Uterus (tissue), 4 donors: Measurements from ENCODE around the gene CEP164. TPM values are rescaled to one million over a fixed set of nuclear protein-coding genes. Genes with fewer than 3 reads are reported as not detected.
"Not testable (repeated sequence)": the region's sequence is repeated elsewhere in the genome, so short reads cannot be mapped to it uniquely, and the experiment has no call there.

ENCODE experiments used
- DNase-seq, 2 donors: peaks; one replicate each; pipeline ENCODE4 v3.0.0-alpha.2; 2019 to 2020
- H3K27ac ChIP-seq, 2 donors: fragments of 200-600 bp; sonication (generic); 1 replicate in 1 of 2; 2 replicates in 1 of 2; pipeline ENCODE4 v1.5.1; 2016 to 2018
- H3K27me3 ChIP-seq, 2 donors: fragments of 200-600 bp; sonication (generic); one replicate each; pipeline ENCODE4 v1.5.1; 2018 to 2019; ENCODE audit warnings: control low read depth in 1 of 2
- H3K36me3 ChIP-seq, 2 donors: fragments of 200-600 bp; sonication (generic); one replicate each; pipeline ENCODE4 v1.5.1; 2019; ENCODE audit warnings: control low read depth in 1 of 2
- H3K4me1 ChIP-seq, 2 donors: fragments of 200-600 bp; sonication (generic); one replicate each; pipeline ENCODE4 v1.5.1; 2018 to 2019; ENCODE audit warnings: control low read depth in 1 of 2
- H3K4me3 ChIP-seq, 2 donors: fragments of 200-600 bp; sonication (generic); 1 replicate in 1 of 2; 2 replicates in 1 of 2; pipeline ENCODE4 v1.5.1; 2018 to 2019; ENCODE audit warnings: mild to moderate bottlenecking in 1 of 2
- H3K9me3 ChIP-seq, 2 donors: fragments of 200-600 bp; sonication (generic); one replicate each; pipeline ENCODE4 v1.5.1; 2019; ENCODE audit warnings: control low read depth in 1 of 2
- CTCF ChIP-seq, 4 experiments: fragments of 200-600 bp in 2 of 4; fragments of 450-650 bp in 2 of 4; sonication (generic) in 2 of 4; IDR thresholded peaks; one replicate each; pipeline ENCODE4 v1.5.1; 2016 to 2019; ENCODE audit warnings: antibody characterized with exemption in 4 of 4, mild to moderate bottlenecking in 2 of 4, moderate library complexity in 1 of 4
- POLR2A ChIP-seq, 2 donors: fragments of 450-650 bp; IDR thresholded peaks; one replicate each; pipeline ENCODE4 v1.6.1; 2016; ENCODE audit warnings: antibody characterized with exemption in 2 of 2, mild to moderate bottlenecking in 1 of 2, moderate library complexity in 1 of 2
- intact Hi-C: fragments of 100-400 bp; cut with DNase I; formaldehyde crosslinking; loops from one replicate; pipeline ENCODE4 v1.15.1; 2023; ENCODE audit warnings: low total_unique reads
- total RNA-seq, 4 donors: library from RNA; depleted of rRNA in 3 of 4; stranded (reverse); fragments of >200 nt in 3 of 4; gene quantifications; one replicate each; pipeline versions ENCODE4 v1.1.0 to v1.2.4, GENCODE V29; 2014 to 2023
- donor health status: DM: yes; HTN: yes; CAD: no.

CEP164 gene
- total RNA-seq, 4 donors from 2014 or later: 16.4 to 64.2 (median 46.1) TPM

- H3K4me1 ChIP-seq: peaks cover 4 to 10% of the 10 kb centered on the region in 2 donors
- H3K27ac ChIP-seq: no peak overlapping the region
- no peak for DNase-seq
- H3K9me3 ChIP-seq: no peaks in the 10 kb centered on the region
- H3K4me3 ChIP-seq: no peak overlapping the region
- intact Hi-C loops: loop anchor here (10.0 kb wide), 1 partner anchor 85 kb away; the partner anchor contains the start of genes PCSK7 and RNF214
- no peaks in the 10 kb centered on the region for H3K27me3 ChIP-seq
- H3K36me3 ChIP-seq: no peaks in the 10 kb centered on the region
- TF ChIP-seq CTCF (IDR thresholded peaks at IDR 0.05) (no peak), POLR2A (IDR thresholded peaks at IDR 0.05) (no peak)
Measured at GRCh38 chr11:117319214-117319840, 8.3 kb upstream of the CEP164 start.

GRCh38 chr11:117327255-117327566, 443 bp upstream of the CEP164 start:
- H3K9me3 ChIP-seq, H3K4me1 ChIP-seq, H3K36me3 ChIP-seq, H3K27me3 ChIP-seq, intact Hi-C loops, DNase-seq: not testable (repeated sequence)
- Histone ChIP-seq H3K27ac (peak overlapping the region; percentile 84 to 96), H3K4me3 (peak overlapping the region; percentile 59 to 79)

GRCh38 chr11:117328375-117329010, 839 bp downstream of the CEP164 start:
- Histone ChIP-seq H3K27me3 (no peaks in the 10 kb centered on the region), H3K4me3 (peak overlapping the region; percentile 59 to 79), H3K4me1 (no peaks in the 10 kb centered on the region), H3K9me3 (no peaks in the 10 kb centered on the region), H3K36me3 (no peaks in the 10 kb centered on the region), H3K27ac (peak overlapping the region; percentile 84 to 96)
- TF ChIP-seq CTCF (IDR thresholded peaks at IDR 0.05) (no peak), POLR2A (IDR thresholded peaks at IDR 0.05) (no peak)
- intact Hi-C loops: no loop called here
- DNase-seq: peak; percentile 54 to 60

- H3K4me1 ChIP-seq: no peaks in the 10 kb centered on the region
- no peak overlapping the region for H3K27ac ChIP-seq
- no peak for DNase-seq
- intact Hi-C loops: no loop called here
- H3K27me3 ChIP-seq: no peaks in the 10 kb centered on the region
- no peak overlapping the region for H3K4me3 ChIP-seq
- no peak for TF ChIP-seq CTCF (IDR thresholded peaks at IDR 0.05)
- TF ChIP-seq POLR2A (IDR thresholded peaks at IDR 0.05): no peak
- H3K36me3 ChIP-seq: no peaks in the 10 kb centered on the region
- no peaks in the 10 kb centered on the region for H3K9me3 ChIP-seq
Measured at GRCh38 chr11:117332843-117333242, 5.2 kb downstream of the CEP164 start.

GRCh38 chr11:117333917-117334316, 6.3 kb downstream of the CEP164 start:
- DNase-seq: no peak
- no peak overlapping the region for H3K4me3 ChIP-seq
- no peaks in the 10 kb centered on the region for H3K27me3 ChIP-seq
- intact Hi-C loops: no loop called here
- no peak for TF ChIP-seq CTCF (IDR thresholded peaks at IDR 0.05)
- TF ChIP-seq POLR2A (IDR thresholded peaks at IDR 0.05): no peak
- no peak overlapping the region for H3K27ac ChIP-seq
- no peaks in the 10 kb centered on the region for H3K36me3 ChIP-seq
- H3K4me1 ChIP-seq: no peaks in the 10 kb centered on the region
- no peaks in the 10 kb centered on the region for H3K9me3 ChIP-seq
